Measurements from ENCODE around the gene PROSER2.

DNA sequence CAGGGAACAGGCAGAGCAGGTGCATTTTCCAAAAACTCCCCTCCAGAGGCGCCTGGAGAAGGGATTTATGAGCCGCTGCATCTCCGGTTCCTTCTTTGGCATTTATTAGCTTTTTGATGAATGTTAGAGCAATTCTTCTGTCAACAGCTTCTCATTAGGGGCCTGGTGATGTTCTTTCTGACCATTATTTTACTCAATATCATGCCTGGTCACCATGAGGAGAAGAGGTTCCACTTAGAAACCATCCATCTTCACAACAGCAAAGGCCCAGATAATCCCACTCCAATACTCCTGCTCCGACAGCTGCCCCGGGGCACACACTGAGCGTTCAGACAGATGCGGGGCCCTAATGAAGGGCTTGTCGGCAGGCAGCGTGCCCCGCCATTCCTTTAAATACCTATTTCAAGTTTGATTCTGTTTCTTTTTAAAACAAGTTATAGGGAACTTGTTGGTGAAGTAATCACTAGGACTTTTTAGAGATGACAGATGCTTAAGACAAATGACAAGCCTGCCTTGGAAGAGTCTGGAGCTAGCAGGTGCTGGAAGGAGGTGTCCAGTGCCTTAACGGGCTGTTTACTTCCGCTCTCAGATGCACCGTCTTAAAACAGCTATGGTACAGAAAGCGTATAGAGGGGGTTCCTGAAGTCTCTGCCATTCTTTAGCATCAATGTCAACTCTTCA, 49.3 kb upstream of the PROSER2 start:
- TF ChIP-seq, protein P1, sequence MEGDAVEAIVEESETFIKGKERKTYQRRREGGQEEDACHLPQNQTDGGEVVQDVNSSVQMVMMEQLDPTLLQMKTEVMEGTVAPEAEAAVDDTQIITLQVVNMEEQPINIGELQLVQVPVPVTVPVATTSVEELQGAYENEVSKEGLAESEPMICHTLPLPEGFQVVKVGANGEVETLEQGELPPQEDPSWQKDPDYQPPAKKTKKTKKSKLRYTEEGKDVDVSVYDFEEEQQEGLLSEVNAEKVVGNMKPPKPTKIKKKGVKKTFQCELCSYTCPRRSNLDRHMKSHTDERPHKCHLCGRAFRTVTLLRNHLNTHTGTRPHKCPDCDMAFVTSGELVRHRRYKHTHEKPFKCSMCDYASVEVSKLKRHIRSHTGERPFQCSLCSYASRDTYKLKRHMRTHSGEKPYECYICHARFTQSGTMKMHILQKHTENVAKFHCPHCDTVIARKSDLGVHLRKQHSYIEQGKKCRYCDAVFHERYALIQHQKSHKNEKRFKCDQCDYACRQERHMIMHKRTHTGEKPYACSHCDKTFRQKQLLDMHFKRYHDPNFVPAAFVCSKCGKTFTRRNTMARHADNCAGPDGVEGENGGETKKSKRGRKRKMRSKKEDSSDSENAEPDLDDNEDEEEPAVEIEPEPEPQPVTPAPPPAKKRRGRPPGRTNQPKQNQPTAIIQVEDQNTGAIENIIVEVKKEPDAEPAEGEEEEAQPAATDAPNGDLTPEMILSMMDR (IDR thresholded peaks at IDR 0.05), result no peak
- no peak for TF ChIP-seq POLR2A (IDR thresholded peaks at IDR 0.05)
- no peak for TF ChIP-seq POLR2AphosphoS5 (IDR thresholded peaks at IDR 0.05)
